ENCODE measurements around the gene SFXN5.
"Not testable (repeated sequence)": the region's sequence is repeated elsewhere in the genome, so short reads cannot be mapped to it uniquely, and the experiment has no call there.

Gene SFXN5, protein sequence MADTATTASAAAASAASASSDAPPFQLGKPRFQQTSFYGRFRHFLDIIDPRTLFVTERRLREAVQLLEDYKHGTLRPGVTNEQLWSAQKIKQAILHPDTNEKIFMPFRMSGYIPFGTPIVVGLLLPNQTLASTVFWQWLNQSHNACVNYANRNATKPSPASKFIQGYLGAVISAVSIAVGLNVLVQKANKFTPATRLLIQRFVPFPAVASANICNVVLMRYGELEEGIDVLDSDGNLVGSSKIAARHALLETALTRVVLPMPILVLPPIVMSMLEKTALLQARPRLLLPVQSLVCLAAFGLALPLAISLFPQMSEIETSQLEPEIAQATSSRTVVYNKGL

DNA sequence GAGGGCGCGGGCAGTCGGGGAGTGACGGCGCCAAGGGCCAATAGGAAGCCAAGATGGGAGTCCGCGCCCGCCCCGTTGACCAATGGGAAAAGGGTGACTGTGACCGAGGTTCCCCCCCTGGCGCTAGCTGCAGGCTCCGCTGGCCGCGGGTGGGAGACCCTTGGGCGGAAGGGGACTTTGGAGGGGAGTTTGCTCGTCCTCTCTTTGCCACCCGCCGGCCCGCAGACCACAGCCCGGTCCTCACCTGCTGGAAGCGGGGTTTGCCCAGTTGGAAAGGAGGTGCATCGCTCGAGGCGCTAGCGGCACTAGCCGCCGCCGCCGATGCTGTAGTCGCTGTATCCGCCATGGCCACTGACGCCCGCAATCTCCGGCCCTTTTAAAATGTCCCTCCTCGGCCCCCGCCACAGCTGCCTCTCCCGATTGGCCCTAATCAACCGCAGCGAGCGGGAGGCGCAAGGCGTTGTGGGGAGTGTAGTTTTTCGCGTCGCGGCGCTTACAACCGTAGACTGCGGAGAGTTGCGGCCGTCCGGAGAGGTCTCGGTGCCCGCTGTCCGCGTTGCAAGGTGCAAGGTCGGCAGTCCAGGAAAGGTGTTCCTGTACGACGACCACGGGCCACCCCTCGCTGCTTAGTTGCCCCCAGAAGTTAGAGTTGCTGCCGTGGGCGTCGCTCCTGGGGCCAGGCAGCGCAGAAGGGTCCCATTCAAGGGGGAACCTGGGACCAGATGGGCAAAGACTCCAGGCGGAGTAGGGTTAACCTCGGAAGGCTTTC, at the start of gene SFXN5:
SFXN5 (minus strand) TSS at position 353 of the 769 bp plus-strand sequence; CDS start at position 346, 7 bp downstream.
- peak; percentile 95 for DNase-seq (ENCODE audit: low read depth)

DNA sequence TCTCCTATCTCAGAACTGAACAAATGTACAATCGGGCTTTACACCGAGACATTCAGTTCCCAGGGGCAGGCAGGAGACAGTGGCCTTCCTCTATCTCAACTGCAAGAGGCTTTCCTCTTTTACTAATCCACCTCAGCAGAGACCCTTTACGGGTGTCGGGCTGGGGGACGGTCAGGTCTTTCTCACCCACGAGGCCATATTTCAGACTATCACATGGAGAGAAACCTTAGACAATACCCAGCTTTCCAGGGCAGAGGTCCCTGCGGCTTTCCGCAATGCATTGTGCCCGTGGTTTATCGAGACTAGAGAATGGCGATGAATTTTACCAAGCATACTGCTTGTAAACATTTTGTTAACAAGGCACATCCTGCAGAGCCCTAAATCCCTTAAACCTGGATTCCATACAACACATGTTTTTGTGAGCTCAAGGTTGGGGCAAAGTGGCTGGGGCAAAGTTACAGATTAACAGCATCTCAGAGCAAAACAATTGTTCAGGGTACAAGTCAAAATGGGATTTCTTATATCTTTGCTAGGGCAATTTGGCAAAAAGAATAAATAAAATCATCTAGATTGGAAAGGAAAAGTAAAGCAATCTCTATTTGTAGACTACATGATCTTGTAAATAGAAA, 48.2 kb upstream of the SFXN5 start:
- DNase-seq (ENCODE audit: low read depth) = not testable (repeated sequence)

DNA sequence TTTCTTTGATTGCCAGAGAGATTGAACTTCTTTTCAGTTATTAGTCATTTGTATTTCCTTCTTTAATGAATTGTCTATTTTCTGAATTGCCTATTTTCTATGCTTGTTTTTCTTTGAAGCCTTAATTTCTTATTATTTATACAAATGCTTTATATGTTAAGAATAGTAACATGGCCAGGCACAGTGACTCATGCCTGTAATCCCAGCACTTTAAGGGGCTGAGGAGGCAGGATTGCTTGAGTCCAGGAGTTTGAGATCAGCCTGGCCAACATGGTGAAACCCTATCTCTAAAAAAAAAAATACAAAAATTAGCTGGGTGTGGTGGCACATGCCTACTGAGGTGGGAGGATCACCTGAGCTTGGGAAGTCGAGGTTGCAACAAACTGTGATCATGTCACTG, 45.9 kb upstream of the SFXN5 start:
- peak; percentile 68 for DNase-seq (ENCODE audit: low read depth)

DNA sequence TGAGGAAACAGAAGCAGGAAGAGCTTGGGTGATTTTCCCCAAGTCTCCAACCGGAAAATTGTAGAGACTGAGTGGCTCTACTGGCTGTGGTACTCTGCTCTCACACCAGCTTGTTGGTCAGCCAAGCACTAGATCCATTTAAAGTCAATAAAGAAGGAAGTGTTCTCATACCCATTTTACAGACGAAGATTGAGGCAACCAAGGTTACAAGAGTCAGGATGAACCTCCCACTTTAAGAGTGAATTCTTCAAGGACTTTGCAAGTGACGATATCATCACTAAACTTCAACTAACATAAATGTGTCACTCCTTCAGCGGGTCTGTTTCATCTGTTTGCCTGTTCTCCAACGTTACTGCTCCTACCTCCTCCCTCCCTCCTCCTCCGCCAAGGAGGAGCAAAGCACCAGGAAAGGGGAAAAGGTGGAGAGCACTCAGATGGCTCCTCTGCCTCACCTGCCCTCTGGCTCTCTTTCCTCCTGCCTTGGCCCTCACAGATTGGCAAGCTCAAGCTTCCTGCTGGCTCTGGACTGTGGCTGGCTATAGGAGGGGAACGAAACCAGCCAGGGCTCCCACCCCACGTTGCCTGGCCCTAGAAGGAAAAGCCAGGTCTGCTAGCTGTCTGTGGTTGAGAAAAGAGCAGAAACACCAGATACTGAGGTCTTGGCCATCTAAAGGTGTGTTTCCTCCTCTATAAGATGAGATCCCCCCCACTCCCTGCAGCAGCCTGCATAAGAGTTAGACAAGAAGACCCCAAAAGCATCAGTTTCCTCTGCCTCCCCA, 44.9 kb upstream of the SFXN5 start:
- DNase-seq (ENCODE audit: low read depth) = no peak

DNA sequence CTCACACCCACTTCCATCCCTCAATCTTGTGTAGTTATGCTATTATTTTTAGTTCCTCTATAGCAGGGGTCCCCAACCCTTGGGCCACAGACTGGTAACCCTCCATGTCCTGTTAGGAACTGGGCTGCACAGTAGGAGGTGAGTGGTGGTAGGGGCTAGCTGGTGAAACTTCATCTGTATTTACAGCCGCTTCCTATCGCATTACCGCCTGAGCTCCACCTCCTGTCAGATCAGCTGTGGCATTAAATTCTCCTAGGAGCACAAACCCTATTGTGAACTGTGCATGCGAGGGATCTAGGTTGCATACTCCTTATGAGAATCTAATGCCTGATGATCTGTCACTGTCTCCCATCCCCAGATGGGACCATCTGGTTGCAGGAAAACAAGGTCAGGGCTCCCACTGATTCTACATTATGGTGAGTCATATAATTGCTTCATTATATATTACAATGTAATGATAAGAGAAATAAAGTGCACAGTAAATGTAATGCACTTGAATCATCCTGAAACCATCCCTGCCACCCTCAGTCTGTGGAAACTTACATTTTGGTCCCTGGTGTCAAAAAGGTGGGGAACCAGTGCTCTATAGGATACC, 42.9 kb upstream of the SFXN5 start:
- DNase-seq (ENCODE audit: low read depth) = peak; percentile 56

DNA sequence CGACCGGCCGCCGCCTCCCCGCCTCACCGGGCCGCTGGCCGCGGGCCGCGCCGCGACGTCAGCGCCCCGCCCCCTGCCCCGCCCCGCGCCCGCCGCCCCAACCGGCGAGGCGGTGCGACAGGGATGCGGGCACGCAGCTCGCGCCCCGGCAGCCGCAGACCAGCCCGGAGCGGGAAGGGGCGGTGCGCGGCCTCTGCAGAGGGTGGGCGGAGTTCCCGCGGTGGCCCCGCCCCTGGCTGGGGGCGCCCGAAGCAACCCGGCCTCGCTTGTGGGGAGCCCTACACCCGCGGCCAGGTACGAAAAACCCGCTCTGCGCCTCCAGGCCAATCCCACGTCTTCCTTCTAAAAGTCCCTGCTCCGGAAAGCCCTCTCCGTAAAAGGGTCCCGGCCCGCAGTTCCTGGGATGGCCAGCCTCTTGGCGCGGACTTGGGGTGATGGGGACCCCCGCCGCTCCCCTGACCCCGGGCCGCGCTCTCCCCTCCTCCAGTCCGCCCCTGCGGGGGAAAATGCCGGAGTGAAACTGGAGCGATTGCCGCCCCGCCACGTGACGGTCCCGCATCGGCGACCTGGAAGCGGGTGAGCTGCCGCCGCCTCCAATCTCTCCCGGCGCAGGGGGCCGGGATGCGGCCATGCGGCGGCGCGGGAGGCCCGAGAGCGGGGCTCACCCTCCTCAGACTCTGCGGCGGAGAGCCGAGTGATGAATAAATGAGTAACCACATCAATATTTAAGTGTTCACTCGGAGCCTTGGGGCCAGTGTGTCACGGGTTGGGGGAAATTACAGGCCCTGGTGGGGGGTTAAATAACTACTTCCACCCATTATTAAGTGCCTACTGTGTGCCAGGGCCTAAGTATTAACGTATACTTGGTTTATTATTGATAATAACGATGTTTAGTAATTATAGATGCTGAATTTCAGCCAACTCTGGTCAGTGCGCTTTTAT, 41.7 kb upstream of the SFXN5 start, which contains the start of gene RAB11FIP5:
RAB11FIP5 (minus strand) TSS at position 36 of the 942 bp plus-strand sequence. CDS start 171 bp downstream, outside the sequence.
- DNase-seq (ENCODE audit: low read depth) = peak; percentile 89

DNA sequence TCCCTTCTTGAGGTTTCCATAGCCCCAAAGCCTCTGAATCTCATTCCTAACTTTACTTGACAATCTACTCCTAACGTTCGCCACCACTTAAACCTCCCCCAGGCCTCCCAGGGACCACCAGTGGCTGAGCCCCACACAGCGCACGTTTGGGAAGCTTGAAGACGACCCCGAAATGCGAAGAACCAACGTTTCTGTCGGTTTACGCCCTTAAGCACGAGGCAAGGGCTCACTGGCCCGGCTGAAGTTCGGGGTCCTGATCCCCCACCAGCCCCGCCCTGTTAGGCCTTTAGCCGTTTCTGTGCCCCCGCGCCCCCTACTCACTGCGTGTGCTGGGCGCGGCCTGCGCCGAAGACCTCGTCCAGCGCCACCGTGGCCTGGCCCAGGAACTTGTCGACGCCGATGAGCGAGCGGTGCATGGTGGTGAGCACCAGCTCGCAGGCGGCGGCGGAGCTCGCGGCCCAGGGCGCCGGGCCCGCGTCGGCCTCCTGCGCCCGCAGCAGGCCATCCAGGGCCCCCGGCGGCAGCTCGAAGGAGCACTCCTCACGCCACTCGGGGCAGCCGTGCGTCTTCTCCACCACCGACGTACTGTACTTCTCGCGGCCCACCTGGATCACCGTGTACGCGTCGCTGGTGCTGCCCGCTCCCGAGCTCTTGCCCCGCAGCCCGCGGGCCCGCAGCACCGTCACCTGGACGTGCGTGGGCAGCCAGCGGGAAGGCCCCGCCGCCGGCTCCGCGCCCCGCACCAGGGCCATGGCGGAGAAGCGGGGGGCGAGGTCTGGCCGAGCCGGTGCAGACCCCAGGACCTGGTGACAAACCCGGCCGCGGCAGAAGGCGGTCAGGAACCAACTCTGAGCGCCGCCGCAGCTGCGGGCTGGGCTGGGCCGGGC, 40.8 kb upstream of the SFXN5 start:
- DNase-seq (ENCODE audit: low read depth) = peak; percentile 54

DNA sequence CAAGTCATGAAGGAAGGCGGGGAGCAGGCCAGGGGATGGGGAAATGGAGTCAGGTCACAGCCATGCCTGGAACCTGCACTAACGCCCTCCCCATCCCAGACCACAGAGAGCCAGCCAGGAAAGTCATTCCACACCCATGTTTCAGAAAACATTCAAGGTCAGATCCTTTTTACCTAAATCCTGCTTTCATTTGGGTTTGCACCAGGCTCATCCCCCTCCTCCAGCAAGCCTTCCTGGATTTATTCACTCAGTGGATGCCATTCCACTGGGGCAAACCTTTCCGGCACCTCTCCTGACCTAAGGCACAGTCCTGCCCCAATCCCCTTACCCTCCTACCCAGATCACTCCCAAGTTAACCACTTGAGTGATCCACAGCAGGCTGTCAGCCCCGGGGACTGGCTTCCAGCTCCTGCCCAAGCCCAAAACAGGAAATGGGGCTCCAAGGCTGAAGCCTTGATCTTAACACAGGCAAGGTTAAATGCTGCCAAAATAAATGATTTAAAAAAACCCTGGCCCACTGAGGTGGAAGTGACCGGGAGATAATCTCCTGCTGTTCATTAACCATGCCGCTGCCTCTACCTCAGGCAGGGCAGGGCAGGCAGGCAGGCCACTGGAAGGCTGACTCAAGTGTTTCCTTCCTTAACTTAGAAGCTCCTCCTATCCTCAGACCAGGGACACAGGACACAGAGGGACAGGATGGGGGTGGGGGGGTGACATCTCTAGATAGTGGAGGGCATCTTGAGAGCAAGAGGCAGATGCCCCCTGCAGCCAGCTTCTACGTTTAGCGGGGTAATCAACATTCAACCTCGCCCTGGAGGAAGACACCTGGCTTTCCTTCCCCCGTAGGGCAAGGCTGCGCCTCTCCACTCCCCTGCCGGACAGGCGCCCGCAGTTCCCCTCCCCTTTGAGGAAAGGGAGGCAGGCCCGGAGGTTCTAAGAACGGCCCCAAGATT, 39.8 kb upstream of the SFXN5 start:
- DNase-seq (ENCODE audit: low read depth) = peak; percentile 71

DNA sequence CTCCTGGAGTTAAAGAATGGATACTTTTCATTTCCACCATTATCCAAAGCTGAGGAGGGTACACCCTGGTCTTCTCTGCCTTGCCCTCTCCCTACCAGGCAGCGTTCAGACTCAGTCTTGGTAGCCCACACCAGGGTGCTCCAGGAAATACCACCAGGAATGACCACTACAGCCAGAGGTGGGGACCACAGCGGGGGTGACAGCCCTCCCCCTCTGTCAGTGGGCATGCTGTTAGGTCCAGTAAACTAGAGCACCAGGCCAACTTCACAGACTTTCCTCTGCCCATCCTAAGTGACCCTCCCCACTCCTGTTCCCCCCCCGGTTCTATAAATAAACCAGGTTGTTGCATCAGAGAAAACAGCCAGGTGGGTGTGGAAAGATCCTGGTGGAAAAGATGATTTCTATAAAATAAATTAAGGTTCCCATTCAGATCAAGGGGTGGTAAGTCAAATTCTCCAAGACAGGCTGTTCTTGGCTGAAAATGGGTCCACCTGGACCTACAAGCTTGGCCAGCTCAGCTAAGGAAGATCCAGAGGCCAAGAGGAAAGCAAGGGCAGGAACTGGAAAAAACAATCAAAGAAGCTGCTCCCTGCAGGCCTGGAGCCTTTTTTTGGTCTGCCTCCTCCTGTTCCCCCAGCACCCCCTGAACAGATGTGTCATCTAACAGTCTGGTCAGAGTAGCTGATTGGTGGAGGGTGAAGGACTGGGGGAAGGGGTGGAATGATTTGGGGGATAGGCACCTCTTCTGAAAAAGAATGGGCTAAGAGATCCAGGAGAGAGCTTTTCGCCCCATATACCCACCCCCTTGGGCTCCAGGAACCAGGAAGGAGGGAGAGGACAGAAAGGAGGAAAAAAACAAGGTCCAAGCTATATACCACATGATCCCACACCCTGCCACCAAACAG, 38.9 kb upstream of the SFXN5 start:
- peak; percentile 67 for DNase-seq (ENCODE audit: low read depth)

DNA sequence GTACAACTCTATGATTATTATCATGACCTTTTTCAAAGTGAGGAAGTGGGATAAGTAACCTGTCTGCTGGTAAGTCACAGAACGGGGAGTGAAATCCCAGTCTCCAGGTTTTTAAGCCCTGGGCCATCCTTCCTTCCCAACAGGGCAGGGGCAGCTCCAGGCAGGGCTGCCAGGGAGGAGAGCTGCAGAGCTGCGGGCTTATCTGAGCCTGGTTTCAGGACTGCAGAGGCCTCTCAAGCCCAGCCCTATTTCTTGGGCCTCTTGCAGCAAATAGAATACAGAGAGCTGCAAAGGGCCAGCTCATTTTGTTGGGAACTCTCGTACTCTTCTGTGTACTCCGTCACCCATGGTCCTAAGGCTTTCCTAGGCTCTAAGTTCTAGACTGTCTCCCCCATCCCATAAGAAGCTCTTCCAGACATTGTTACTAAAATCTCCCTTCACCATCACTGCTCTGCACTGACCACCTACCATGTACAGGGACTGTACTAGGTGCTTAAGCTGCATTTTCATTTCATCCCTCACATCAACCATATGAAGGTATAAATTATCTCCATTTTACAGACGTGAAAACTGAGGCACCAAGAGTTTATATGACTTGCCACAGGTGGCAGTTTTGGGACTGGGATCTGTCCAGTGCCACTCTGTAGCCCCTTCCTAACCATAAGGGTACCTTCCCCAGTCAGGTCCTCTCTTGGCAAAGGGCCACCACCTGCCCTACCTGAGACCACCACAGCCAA, 38.1 kb upstream of the SFXN5 start:
- no peak for DNase-seq (ENCODE audit: low read depth)

DNA sequence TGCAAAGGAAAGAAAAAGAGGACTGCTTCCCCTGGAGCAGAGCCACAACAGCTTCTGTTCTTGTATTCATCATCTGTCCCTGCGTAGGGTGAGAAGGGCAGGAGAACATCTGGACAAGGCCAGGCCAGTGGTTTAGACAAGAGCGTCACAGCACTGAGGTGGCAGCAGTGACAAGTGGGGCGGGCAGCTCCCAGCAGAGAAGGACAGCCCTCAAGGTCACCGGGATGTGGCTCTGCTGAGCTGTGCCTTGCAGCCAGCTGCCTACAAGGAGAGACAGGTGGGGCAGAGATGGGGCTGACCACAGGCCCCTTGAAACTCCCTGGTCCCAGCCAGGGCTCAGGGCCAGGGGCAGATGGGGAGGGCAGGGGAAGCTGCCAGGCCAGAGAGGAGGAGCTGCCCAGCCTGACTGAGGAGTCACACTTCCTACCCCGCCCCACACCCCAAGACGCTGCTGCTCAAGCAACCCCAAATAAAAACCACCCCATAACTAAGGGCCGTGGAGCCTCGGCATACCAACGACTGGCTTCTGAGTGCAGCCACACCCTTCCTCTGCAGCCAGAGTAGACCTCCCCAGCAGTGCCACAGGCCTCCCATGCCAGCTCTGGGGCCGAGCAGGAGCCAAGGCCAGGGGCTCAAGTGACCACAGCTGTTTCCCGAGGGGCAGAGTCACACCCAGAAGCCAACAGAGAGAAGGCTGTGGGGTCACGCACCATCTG, 35.9 kb upstream of the SFXN5 start:
- peak; percentile 49 for DNase-seq (ENCODE audit: low read depth)

DNA sequence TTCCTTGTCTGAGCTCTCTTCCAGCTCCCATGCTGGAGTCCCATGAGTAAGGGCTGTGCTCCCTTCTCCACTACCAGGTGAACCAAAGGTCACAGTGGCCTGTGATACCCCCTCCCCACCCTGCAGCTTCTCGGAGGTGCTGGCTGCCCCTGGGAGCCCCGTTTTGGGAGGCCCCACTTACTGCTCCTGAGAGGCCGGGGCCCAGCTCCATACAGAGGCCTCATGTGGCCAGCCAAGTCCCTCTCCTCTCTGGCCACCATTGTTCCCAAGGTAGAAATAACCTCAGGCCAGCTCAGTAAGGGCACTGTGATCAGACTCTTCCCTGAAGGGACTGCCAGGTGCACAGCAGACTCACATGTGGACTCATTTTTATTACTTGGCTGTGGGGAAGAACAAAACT, 35.3 kb upstream of the SFXN5 start:
- DNase-seq (ENCODE audit: low read depth) = no peak

DNA sequence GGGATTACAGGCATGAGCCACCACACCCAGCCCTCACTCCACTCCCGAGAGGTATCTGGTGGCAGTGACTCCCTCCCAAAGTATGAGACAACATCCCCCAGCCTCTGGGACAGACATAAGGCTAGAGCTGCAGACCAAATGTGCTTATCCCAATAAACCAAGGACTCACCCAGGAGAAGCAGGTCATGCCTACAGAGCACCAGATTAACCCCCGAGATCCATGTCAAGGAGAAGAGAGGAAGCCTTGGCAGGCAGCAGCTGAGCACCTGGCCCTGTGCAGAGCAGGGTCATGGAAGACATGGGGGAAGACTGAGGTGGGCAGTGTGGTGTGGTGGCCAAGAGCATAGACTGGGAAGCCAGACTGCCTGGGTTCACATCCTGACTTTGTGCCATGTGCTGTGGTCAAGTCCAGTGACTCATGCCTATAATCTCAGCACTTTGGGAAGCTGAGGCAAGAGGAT, 34.0 kb upstream of the SFXN5 start:
- peak; percentile 60 for DNase-seq (ENCODE audit: low read depth)

DNA sequence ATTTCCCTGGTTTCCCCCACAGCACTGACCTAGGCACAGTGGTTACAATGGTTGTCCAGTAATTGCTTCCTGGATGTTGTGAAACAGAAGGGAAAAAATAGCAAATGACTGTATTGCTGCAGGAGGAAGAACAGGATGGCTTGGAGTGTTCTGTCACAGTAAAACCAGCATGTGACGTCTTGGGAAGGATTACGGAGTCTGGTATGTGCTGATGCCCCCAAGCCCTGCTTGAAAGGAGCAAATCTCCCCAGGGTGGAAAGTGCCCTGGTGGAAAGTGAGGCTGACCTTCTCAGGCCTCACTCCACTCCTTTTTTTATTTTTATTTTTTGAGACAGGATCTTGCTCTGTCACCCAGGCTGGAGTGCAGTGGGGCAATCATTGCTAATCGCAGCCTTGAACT, 33.4 kb upstream of the SFXN5 start:
- peak; percentile 19 for DNase-seq (ENCODE audit: low read depth)

DNA sequence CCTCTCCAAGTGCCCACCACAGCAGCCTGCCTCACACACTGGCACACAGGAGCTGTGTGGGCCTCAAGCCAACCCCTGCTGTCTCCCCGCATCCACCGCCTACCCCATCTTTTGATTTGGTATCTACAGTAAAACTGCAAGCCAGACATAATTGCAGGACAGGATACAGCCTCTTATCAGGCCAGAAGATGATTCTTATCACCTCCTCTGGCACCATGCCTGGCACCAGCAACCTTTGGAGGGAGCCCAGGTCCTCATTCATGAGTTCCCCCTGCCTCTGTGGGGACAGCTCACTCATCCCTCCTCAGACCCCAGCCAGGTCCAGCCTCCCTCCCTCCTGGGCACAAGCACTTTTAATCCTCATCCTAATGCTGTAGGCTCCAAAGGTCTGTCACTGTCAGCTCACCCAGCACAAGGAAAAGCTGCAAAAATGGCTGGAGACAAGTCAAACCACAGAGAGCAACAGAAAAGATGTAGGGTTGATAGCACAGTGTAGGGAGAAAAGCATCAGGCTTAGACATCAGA, 31.6 kb upstream of the SFXN5 start:
- peak; percentile 41 for DNase-seq (ENCODE audit: low read depth)
